HCT116 (cell line): ENCODE data around the gene EGR4. TPM values are rescaled to one million over a fixed set of nuclear protein-coding genes. Genes with fewer than 3 reads are reported as not detected.

Experiments
- ATAC-seq: fragments of 200-7000 bp; cut with Tn5 transposase; 2 replicates; pipeline ENCODE4 v1.9.1; 2020; ENCODE audit warnings: mild to moderate bottlenecking, moderate library complexity
- BruUV-seq: library from RNA; stranded (reverse); fragments of 400-500 nt; replicated peaks from 2 replicates; lab custom pipeline; 2021; lab: Mats Ljungman, UMichigan
- CTCF ChIA-PET: fragments of 300-600 bp; sonication (Branson Sonifier 250); formaldehyde crosslinking; loops from one replicate; lab custom pipeline; 2021; ENCODE audit warnings: antibody characterized with exemption; lab: Charles Lee
- POLR2A ChIA-PET: fragments of 300-600, 350-600 bp; sonication (Branson Sonifier 250); formaldehyde crosslinking; loops from one replicate; lab custom pipeline; 2021; ENCODE audit warnings: antibody characterized with exemption; lab: Charles Lee
- RAD21 ChIA-PET, 2 experiments: fragments of 300-600 bp; sonication (Branson Sonifier 250); formaldehyde crosslinking; loops; one replicate each; lab custom pipeline; 2023; ENCODE audit warnings: low total read pairs in 2 of 2; ENCODE audit not compliant: uncharacterized antibody in 2 of 2, unreplicated experiment in 2 of 2, low non-redundant PET in 1 of 2; lab: Charles Lee
- DNase-seq: peaks from one replicate; pipeline ENCODE4 v3.0.0-alpha.2; 2010; ENCODE audit warnings: low read depth, low spot score
- H2AFZ ChIP-seq: fragments of 200-600 bp; shearing (Covaris generic), sonication (generic); 2 replicates; pipeline ENCODE4 v1.6.1; 2017; ENCODE audit warnings: low read depth, mixed run types, mixed read lengths, antibody characterized with exemption, low read length; ENCODE audit not compliant: poor library complexity, severe bottlenecking
- H3K27ac ChIP-seq: 2 replicates; pipeline ENCODE4 v1.5.1; 2012; ENCODE audit warnings: low read depth, low read length
- H3K27me3 ChIP-seq: fragments of 200-600 bp; sonication (generic); 2 replicates; pipeline ENCODE4 v1.6.1; 2016; ENCODE audit warnings: mixed run types, low read length, mixed read lengths; ENCODE audit not compliant: insufficient read depth
- H3K36me3 ChIP-seq, 2 experiments: fragments of 200-500 bp in 1 of 2; fragments of 200-600 bp in 1 of 2; sonication (Bioruptor generic) in 1 of 2; sonication (generic) in 1 of 2; 2 replicates each; pipeline versions ENCODE4 v1.5.1 to v1.6.1; 2014 to 2016; ENCODE audit warnings: low read length in 2 of 2, inconsistent platforms in 1 of 2, mixed read lengths in 1 of 2, mixed run types in 1 of 2; ENCODE audit not compliant: insufficient read depth in 2 of 2, control insufficient read depth in 1 of 2
- H3K4me1 ChIP-seq, 2 experiments: fragments of 200-600 bp in 1 of 2; sonication (generic) in 1 of 2; 2 replicates each; pipeline versions ENCODE4 v1.5.1 to v1.6.1; 2012 to 2017; ENCODE audit warnings: low read length in 2 of 2, inconsistent platforms in 1 of 2, mild to moderate bottlenecking in 1 of 2, mixed read lengths in 1 of 2, mixed run types in 1 of 2, moderate library complexity in 1 of 2; ENCODE audit not compliant: insufficient read depth in 2 of 2, control insufficient read depth in 1 of 2
- H3K4me2 ChIP-seq: fragments of 200-600 bp; sonication (generic); 2 replicates; pipeline ENCODE4 v1.6.1; 2017; ENCODE audit warnings: mixed run types, low read length, mixed read lengths
- H3K4me3 ChIP-seq, 2 experiments: fragments of 200-600 bp in 1 of 2; sonication (generic) in 1 of 2; replicated peaks in 1 of 2; 2 replicates each; pipeline ENCODE4 v1.5.1; 2011 to 2016; ENCODE audit warnings: low read length in 2 of 2, control low read depth in 1 of 2, low read depth in 1 of 2, mild to moderate bottlenecking in 1 of 2, mixed read lengths in 1 of 2, mixed run types in 1 of 2
- H3K79me2 ChIP-seq: fragments of 200-600 bp; sonication (generic); 2 replicates; pipeline ENCODE4 v1.6.1; 2017; ENCODE audit warnings: mild to moderate bottlenecking, mixed run types, low read length, moderate library complexity, mixed read lengths; ENCODE audit not compliant: insufficient read depth
- H3K9ac ChIP-seq: fragments of 200-600 bp; sonication (generic); 2 replicates; pipeline ENCODE4 v1.6.1; 2016; ENCODE audit warnings: low read length, mixed read lengths
- H3K9me2 ChIP-seq: fragments of 200-600 bp; sonication (generic), shearing (Covaris generic); 2 replicates; pipeline ENCODE4 v1.6.1; 2017; ENCODE audit warnings: mixed run types, mild to moderate bottlenecking, moderate library complexity; ENCODE audit not compliant: insufficient read depth
- H3K9me3 ChIP-seq, 2 experiments: fragments of 200-500 bp in 1 of 2; fragments of 200-600 bp in 1 of 2; sonication (Bioruptor generic) in 1 of 2; sonication (generic) in 1 of 2; 2 replicates each; pipeline ENCODE4 v1.6.1; 2014 to 2017; ENCODE audit warnings: low read length in 2 of 2, mixed read lengths in 2 of 2, inconsistent platforms in 1 of 2, low read depth in 1 of 2, mild to moderate bottlenecking in 1 of 2, mixed run types in 1 of 2, moderate library complexity in 1 of 2; ENCODE audit not compliant: control insufficient read depth in 1 of 2, insufficient read depth in 1 of 2
- H4K20me1 ChIP-seq: fragments of 200-600 bp; sonication (generic), shearing (Covaris generic); 2 replicates; pipeline ENCODE4 v1.6.1; 2017; ENCODE audit warnings: mixed run types, mild to moderate bottlenecking, moderate library complexity; ENCODE audit not compliant: insufficient read depth
- CTCF ChIP-seq, 3 experiments: fragments of 200-600 bp in 1 of 3; sonication (generic) in 1 of 3; IDR thresholded peaks in 2 of 3; conservative IDR thresholded peaks in 1 of 3; 2 replicates each; pipeline ENCODE4 v1.5.1; 2012 to 2017; ENCODE audit warnings: low read depth in 2 of 3, low read length in 2 of 3, antibody characterized with exemption in 1 of 3, borderline replicate concordance in 1 of 3, control low read depth in 1 of 3, mild to moderate bottlenecking in 1 of 3, mixed read lengths in 1 of 3, mixed run types in 1 of 3, moderate library complexity in 1 of 3; ENCODE audit not compliant: insufficient read depth in 1 of 3
- ELF1 ChIP-seq: IDR thresholded peaks from 2 replicates; pipeline ENCODE4 v1.6.1; 2012; ENCODE audit warnings: low read depth, borderline replicate concordance
- JUND ChIP-seq: IDR thresholded peaks from 2 replicates; pipeline ENCODE4 v1.6.1; 2012
- POLR2AphosphoS5 ChIP-seq: IDR thresholded peaks from 2 replicates; pipeline ENCODE4 v1.6.1; 2011; ENCODE audit warnings: mild to moderate bottlenecking, low read depth, low read length, moderate library complexity
- SP1 ChIP-seq: IDR thresholded peaks from 2 replicates; pipeline ENCODE4 v1.6.1; 2012; ENCODE audit warnings: low read depth
- intact Hi-C: fragments of 100-400 bp; cut with micrococcal nuclease; formaldehyde crosslinking; loops from 2 replicates; pipeline ENCODE4 v1.10.0; 2022
- total RNA-seq: library from RNA; stranded (reverse); gene quantifications from one replicate; pipeline ENCODE4 v1.2.1, GENCODE V29; 2021; ENCODE audit not compliant: unreplicated experiment

EGR4 gene
- total RNA-seq, 1 experiment from 2014 or later: 0.37 TPM

- Histone ChIP-seq H2AFZ (no peak overlapping the region), H3K4me1 (peaks cover 11 to 27% of the 10 kb centered on the region in 2 experiments), H3K27me3 (no peaks in the 10 kb centered on the region), H3K9ac (no peak overlapping the region), H3K27ac (no peak overlapping the region), H3K9me3 (no peaks in the 10 kb centered on the region), H3K9me2 (no peaks in the 10 kb centered on the region), H4K20me1 (no peaks in the 10 kb centered on the region), H3K79me2 (no peaks in the 10 kb centered on the region; the same call in 1 of the 2 replicates), H3K36me3 (no peaks in the 10 kb centered on the region), H3K4me2 (no peak overlapping the region), H3K4me3 (no peak overlapping the region)
- DNase-seq (no peak), ATAC-seq (no peak)
- intact Hi-C loops: no loop called here
- RAD21 ChIA-PET: no interaction called here
- POLR2A ChIA-PET: interaction anchor here (1.2 kb wide), 1 partner anchor 21 kb away, joined by 8 read pairs; no protein-coding TSS in a partner anchor
- no TSS peak for BruUV-seq
- CTCF ChIA-PET: interaction anchor here (1.0 to 3.4 kb wide), 7 partner anchors 15 to 97 kb away, joined by 3 to 13 read pairs (median 3); partner anchors contain the start of genes ALMS1 and PRADC1
- TF ChIP-seq CTCF (IDR thresholded peaks at IDR 0.05 in 2 of 3, conservative IDR thresholded peaks at IDR 0.05 in 1 of 3; ENCODE audit: borderline replicate concordance in 1 of 3, insufficient read depth in 1 of 3, low read depth in 2 of 3, low read length in 2 of 3) (0 out of 6 replicates have a peak, but pooled peaks of 1 of the 3 experiments have one; percentile 21), SP1 (no peak)
Observed at GRCh38 chr2:73289304-73289703, 4.0 kb downstream of the EGR4 start.

GRCh38 chr2:73286134-73286655 is 7.2 kb downstream of the EGR4 start:
- H3K9me2 ChIP-seq: no peaks in the 10 kb centered on the region
- H3K27ac ChIP-seq: no peak overlapping the region
- DNase-seq: no peak
- no peak overlapping the region for H2AFZ ChIP-seq
- no peaks in the 10 kb centered on the region for H3K27me3 ChIP-seq
- H3K36me3 ChIP-seq: peaks cover 0 to 3% of the 10 kb centered on the region in 2 experiments; a peak in 1 of 4 replicates
- 0 out of 2 replicates have a peak overlapping the region, but pooled peaks have one; percentile 99 for H3K4me2 ChIP-seq
- H3K9ac ChIP-seq: no peak overlapping the region
- H4K20me1 ChIP-seq: no peaks in the 10 kb centered on the region
- POLR2A ChIA-PET: no interaction called here
- peaks cover 29% of the 10 kb centered on the region for H3K79me2 ChIP-seq
- RAD21 ChIA-PET: no interaction called here
- ATAC-seq: no peak
- CTCF ChIA-PET: no interaction called here
- H3K4me3 ChIP-seq: no peak overlapping the region
- TF ChIP-seq JUND: no peak
- no peak for TF ChIP-seq POLR2AphosphoS5
- TF ChIP-seq ELF1: no peak
- H3K9me3 ChIP-seq: no peaks in the 10 kb centered on the region
- intact Hi-C loops: no loop called here
- peaks cover 11 to 37% of the 10 kb centered on the region in 2 experiments for H3K4me1 ChIP-seq
- no TSS peak for BruUV-seq
